KOPT-K1 (cell line): Measurements from ENCODE around the gene GMPPB.
"Not testable (repeated sequence)": the region's sequence is repeated elsewhere in the genome, so short reads cannot be mapped to it uniquely, and the experiment has no call there.

ENCODE experiments used
- H3K27ac ChIP-seq: fragments of 200-600 bp; sonication (generic); 2 replicates; pipeline ENCODE4 v1.5.1; 2016; ENCODE audit warnings: antibody characterized with exemption, mild to moderate bottlenecking, low read depth, low read length; ENCODE audit not compliant: poor library complexity, severe bottlenecking
- H3K36me3 ChIP-seq: fragments of 200-600 bp; sonication (generic); 2 replicates; pipeline ENCODE4 v1.5.1; 2017; ENCODE audit warnings: antibody characterized with exemption, mild to moderate bottlenecking, low read length, moderate library complexity; ENCODE audit not compliant: insufficient read depth
- H3K9me3 ChIP-seq: fragments of 200-600 bp; sonication (generic); 2 replicates; pipeline ENCODE4 v1.5.1; 2017; ENCODE audit warnings: antibody characterized with exemption, low read length, mild to moderate bottlenecking; ENCODE audit not compliant: insufficient read depth, poor library complexity, severe bottlenecking

The GMPPB gene

DNA sequence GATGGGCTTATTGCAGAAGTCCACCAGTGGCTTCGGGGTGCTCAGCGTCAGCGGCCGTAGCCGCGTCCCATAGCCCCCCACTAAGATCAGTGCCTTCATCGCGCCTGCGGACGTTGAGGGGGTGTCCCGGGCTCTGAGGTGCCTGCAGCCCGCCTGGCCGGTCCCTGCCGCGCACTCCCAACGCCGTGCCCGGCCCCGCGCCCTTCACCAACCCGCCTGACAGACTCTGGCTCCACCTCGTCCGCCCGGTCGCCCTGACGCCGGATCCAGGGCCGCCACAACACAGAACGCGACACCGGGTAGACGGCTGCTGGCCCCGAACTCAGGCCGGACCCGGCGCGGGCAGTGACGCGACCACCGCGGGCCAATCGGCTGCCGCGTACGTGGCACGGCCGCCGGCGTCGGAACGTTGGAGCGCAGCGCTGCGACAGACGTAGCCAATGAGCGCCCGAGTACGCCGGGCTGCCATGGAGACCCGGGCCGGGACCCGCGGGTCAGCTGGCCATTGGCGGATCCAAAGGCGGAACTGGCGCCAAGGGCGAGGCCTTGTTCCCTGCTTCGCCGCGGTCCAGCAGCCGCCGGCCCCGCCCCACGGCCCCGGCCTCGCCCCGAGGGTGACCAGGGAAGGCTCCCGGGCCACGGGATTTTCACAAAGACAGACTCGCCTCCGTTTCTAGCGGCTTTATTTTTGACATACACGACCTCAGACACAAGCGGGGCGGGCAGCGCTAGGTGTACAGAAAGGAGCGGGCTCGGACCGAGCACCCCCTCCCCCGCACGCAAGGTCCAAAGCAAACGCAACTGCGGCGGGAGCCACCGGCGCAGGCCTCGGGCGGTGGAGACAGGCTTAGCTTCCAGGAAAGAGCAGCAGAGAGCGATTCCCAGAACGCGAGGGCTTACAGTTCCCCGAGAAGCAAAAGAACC lies at the start of gene GMPPB:
TSS of gene GMPPB (minus strand) at position 324 of the 924 bp plus-strand sequence. CDS start at position 99, 225 bp downstream.
- peaks cover 79% of the 10 kb centered on the region for H3K36me3 ChIP-seq
- no peaks in the 10 kb centered on the region for H3K9me3 ChIP-seq
- peak within 1 kb of the TSS; percentile 79 for H3K27ac ChIP-seq

DNA sequence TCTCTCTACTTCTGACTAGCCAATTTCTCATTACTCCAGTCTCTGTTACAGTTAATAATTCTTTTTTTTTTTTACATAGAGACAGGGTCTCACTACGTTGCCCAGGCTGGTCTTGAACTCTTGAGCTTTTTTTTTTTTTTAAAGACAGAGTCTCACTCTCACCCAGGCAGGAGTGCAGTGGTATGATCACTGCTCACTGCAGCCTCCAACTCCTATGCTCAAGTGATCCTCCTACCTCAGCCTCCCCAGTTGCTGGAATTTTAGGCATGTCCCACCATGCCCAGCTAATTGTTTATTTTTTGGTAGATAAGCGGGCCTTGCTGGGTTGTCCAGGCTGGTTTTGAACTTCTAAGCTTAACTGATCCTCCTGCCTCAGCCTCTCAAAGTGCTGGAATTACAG lies 49.0 kb upstream of the GMPPB start:
- Histone ChIP-seq H3K27ac (no peak overlapping the region), H3K36me3 (peaks cover 56% of the 10 kb centered on the region)

DNA sequence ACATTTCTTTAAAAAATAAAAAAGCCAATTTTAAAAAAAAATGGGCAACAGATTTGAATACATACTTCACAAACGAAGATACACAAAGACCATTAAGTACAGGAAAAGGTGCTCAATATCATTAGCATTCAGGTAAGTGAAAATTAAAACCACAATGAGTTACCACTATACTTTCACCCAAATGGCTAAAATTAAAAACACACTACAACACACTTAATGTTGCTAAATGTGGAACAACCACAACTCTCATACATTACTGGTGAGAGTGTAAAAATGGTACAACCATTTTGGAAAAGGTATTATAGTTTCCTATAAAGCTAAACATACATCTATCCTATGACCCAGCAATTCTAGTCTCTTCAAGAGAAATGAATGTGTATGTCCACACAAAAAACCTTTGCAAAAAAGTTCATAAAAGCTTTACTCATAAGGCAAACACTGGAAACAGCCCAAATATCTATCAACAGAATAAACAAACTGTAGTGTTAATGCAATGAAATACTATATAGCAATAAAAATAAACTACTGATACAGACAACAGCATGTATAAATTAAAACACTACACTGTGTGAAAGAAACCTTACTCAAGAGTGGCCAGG lies 47.7 kb upstream of the GMPPB start:
- no peaks in the 10 kb centered on the region for H3K9me3 ChIP-seq
- H3K27ac ChIP-seq: no peak overlapping the region
- peaks cover 46% of the 10 kb centered on the region for H3K36me3 ChIP-seq

More for the DNA sequence above, 49.0 kb upstream of the GMPPB start:
- H3K9me3 ChIP-seq: no peaks in the 10 kb centered on the region

GRCh38 chr3:49769926-49770325 lies 46.2 kb upstream of the GMPPB start:
- H3K9me3 ChIP-seq: no peaks in the 10 kb centered on the region
- H3K36me3 ChIP-seq: peaks cover 42% of the 10 kb centered on the region
- H3K27ac ChIP-seq: no peak overlapping the region

GRCh38 chr3:49769286-49769915 lies 45.6 kb upstream of the GMPPB start:
- Histone ChIP-seq H3K9me3 (no peaks in the 10 kb centered on the region), H3K27ac (no peak overlapping the region), H3K36me3 (peaks cover 46% of the 10 kb centered on the region)

DNA sequence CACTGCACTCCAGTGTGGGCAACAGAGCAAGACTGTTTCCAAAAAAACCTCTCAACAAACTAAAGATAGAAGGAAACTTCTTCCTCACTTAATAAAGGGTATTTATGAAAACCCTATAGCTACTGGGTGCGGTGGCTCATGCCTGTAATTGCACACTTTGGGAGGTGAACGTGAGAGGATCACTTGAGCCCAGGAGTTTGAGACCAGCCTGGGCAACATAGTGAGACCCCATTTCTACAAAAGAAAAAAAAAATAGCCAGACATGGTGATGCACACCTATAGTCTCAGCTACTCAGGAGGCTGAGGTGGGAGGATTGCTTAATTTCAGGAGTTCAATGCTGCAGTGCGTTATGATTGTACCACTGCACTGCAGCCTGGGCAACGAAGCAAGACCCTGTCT lies 40.2 kb upstream of the GMPPB start:
- Histone ChIP-seq H3K36me3 (peaks cover 33% of the 10 kb centered on the region), H3K27ac (no peak overlapping the region), H3K9me3 (no peaks in the 10 kb centered on the region)

- no peak overlapping the region for H3K27ac ChIP-seq
- peaks cover 27% of the 10 kb centered on the region; the same call in 1 of the 2 replicates for H3K36me3 ChIP-seq
- no peaks in the 10 kb centered on the region for H3K9me3 ChIP-seq
These were observed 37.9 kb upstream of the GMPPB start for GRCh38 chr3:49761661-49762060.

DNA sequence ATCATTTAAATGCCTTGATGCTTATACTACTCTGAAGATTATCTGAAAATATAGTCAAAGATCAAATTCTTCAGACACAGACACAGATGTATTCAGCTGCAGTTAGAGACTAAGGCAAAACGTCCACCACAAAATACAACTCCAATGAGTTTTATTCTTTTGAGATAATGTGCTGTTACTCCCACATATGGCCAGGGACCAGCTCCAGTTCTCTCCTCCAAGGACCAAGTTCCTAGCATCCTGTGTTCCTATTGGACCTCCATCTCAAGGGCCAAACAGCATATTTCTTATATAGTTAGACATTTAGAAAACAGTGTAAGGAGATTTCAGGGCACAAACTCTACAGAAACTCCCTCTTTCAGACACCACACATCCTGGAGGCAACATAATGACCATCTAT lies 35.5 kb upstream of the GMPPB start:
- 0 out of 2 replicates have a peak, but pooled peaks cover 10% of the 10 kb centered on the region for H3K36me3 ChIP-seq
- no peak overlapping the region for H3K27ac ChIP-seq
- no peaks in the 10 kb centered on the region for H3K9me3 ChIP-seq

DNA sequence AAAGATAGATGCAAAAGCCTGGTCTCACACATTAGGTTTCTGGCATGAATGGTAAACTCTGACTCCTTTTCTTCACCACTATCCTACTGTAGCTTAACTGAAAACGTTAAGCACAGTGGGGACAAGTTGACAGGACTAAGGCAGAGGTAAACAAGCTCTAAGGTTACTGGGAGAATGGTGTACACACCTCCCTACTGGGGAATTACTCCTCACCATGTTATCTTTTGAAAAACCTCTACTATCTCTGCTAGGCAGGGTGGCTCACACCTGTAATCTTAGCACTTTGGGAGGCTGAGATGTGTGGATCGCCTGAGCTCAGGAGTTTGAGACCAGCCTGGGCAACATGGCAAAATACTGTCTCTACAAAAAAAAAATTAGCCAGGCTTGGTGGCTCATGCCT lies 33.4 kb upstream of the GMPPB start:
- Histone ChIP-seq H3K36me3 (0 out of 2 replicates have a peak, but pooled peaks cover 10% of the 10 kb centered on the region), H3K9me3 (no peaks in the 10 kb centered on the region), H3K27ac (no peak overlapping the region)

DNA sequence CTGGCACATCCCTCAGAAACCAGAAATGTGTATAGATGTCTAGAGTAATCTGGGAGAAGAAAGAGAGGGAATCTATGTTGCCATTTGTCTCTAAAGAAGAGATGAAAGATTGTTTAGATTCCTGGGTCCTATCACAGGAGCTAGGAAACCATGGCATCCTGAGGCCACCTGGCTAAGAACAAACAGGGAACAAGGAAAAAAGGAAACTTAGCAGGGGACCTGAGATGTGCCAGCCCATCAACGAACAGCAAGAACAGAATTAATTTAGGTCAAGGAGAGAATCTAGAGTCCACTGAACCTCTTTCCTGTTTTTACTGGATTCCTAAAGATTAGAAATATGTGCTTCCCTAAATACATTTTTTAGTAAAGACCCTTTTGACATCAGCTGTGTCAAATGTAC lies 32.3 kb upstream of the GMPPB start:
- Histone ChIP-seq H3K9me3 (no peaks in the 10 kb centered on the region), H3K27ac (no peak overlapping the region), H3K36me3 (peaks cover 5% of the 10 kb centered on the region; the same call in 1 of the 2 replicates)

DNA sequence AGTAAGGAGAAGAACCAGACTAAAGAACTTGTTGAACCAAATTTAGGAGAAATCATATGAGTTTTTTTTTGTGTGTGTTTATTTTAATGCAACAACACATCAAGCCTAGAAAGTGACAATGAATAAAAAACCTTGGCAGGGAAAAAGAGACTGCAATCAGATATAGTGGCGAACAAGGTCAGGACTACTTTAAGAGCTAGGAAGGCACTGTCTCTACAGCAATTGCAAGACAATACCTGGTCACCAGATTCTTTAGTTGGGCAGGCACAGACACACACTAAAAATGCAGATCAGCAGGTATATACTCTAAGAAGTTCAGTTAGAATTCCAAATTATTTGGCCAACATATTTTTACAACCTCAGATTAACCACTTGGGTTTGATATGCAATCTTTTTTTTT lies 30.8 kb upstream of the GMPPB start:
- peaks cover 6% of the 10 kb centered on the region; the same call in 1 of the 2 replicates for H3K36me3 ChIP-seq
- no peak overlapping the region for H3K27ac ChIP-seq
- no peaks in the 10 kb centered on the region for H3K9me3 ChIP-seq

- Histone ChIP-seq H3K36me3 (peaks cover 26% of the 10 kb centered on the region), H3K27ac (no peak overlapping the region)
These were observed 27.8 kb upstream of the GMPPB start for GRCh38 chr3:49751501-49751900.

GRCh38 chr3:49750056-49750455 lies 26.3 kb upstream of the GMPPB start:
- H3K9me3 ChIP-seq: no peaks in the 10 kb centered on the region
- peaks cover 40% of the 10 kb centered on the region for H3K36me3 ChIP-seq

More at GRCh38 chr3:49751501-49751900, 27.8 kb upstream of the GMPPB start:
- no peaks in the 10 kb centered on the region for H3K9me3 ChIP-seq

DNA sequence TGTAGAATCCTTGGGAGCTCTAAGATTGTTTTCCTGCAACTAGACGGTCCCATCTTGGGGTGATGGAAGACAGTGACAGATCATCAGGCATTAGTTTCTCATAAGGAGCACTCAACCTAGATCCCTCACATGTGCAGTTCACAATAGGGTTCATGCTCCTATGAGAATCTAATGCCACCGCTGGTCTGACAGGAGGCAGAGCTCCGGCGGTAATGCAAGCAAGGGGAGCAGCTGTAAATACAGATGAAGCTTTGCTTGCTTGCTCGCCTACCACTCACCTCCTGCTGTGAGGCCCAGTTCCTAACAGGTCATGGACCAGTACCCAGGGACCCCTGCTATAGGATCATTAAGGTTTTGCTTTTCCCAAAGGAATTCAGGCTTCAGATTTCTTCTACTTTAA lies 25.1 kb upstream of the GMPPB start:
- not testable (repeated sequence) for H3K9me3 ChIP-seq, H3K27ac ChIP-seq
- H3K36me3 ChIP-seq: peaks cover 49% of the 10 kb centered on the region

More at GRCh38 chr3:49750056-49750455, 26.3 kb upstream of the GMPPB start:
- no peak overlapping the region for H3K27ac ChIP-seq
